HG02610 (cell line): Measurements from ENCODE around the gene PRUNE1.

Experiments
- ATAC-seq: cut with Tn5 transposase; IDR thresholded peaks from one replicate; pipeline ENCODE4 v1.9.1; 2021; ENCODE audit warnings: mild to moderate bottlenecking, moderate library complexity; ENCODE audit not compliant: unreplicated experiment

Gene PRUNE1, protein sequence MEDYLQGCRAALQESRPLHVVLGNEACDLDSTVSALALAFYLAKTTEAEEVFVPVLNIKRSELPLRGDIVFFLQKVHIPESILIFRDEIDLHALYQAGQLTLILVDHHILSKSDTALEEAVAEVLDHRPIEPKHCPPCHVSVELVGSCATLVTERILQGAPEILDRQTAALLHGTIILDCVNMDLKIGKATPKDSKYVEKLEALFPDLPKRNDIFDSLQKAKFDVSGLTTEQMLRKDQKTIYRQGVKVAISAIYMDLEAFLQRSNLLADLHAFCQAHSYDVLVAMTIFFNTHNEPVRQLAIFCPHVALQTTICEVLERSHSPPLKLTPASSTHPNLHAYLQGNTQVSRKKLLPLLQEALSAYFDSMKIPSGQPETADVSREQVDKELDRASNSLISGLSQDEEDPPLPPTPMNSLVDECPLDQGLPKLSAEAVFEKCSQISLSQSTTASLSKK

DNA sequence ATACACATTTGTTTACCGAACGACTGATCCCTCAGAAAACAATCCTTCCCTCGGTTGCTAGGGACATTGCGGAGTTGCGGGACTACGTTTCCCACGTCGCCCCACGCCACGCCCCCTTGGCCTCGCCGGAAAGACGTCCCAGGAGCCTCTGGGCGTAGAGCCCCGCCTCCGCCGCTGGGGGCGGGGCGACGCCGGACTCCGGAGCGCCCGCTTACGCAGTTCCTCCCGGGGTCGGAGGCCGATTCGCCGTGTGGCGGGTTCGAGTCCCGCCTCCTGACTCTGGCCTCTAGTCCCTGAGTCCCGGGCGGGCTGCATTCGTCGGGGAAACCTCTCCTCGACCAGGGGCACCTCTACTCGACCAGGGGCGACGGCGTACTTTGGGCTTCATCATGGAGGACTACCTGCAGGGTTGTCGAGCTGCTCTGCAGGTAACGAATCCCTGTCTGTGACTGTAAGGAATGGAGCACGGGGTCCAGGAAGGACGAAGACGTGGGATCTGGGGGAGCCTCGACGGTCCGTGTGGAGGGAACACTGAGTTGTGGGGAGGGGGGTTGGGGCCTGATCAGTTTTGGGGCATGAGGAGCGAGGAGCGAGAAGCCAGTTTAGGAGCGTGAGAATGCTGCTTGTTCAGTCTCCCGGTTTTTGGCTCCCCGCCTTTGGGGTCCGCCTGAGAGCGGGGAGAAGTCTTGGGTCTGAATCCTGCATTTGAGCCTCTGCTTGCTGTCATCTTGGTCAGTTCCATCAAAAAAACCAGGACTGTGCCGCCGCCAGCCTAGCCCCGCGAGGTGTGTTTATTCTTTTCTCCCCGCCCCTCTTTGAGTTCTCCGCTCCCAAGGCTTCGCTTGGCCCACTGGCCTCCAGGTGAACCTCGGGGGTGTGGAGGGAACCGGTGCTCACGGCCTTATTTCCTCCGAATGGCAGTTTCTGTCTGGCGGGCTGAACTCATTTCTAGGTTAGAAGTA is at the start of gene PRUNE1:
TSS of gene PRUNE1 (plus strand) at position 206 of the 962 bp plus-strand sequence. CDS start at position 390, 184 bp downstream.
- peak; percentile 73 for ATAC-seq

DNA sequence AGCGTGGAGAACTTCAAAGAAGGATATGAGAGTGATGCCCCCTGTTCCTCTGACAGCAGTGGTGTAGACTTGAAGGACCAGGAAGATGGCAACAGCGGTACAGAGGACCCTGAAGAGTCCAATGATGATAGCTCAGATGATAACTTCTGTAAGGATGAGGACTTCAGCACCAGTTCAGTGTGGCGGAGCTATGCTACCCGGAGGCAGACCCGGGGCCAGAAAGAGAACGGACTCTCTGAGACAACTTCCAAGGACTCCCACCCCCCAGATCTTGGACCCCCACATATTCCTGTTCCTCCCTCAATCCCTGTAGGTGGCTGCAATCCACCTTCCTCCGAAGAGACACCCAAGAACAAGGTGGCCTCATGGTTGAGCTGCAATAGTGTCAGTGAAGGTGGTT is 47.6 kb upstream of the PRUNE1 start:
- ATAC-seq, result no peak

DNA sequence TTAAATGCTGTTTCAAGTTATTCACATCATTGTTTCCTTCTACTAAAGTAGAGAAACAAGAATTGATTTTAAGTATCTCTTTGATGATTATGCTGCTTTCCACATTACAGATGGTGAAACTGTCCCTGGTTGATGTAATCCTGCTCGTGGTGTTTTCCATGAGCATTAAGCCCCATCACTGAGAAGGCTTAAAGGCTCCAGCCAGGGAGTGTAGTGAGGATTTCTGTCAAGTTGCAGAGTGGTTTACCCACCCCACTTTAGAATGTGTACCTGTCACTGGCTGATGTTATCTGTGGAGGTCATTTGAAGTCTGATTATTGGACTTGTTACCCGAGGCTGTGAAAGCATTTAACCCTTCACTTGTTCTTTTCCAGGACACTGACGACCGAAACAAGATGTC is 46.5 kb upstream of the PRUNE1 start:
- no peak for ATAC-seq

DNA sequence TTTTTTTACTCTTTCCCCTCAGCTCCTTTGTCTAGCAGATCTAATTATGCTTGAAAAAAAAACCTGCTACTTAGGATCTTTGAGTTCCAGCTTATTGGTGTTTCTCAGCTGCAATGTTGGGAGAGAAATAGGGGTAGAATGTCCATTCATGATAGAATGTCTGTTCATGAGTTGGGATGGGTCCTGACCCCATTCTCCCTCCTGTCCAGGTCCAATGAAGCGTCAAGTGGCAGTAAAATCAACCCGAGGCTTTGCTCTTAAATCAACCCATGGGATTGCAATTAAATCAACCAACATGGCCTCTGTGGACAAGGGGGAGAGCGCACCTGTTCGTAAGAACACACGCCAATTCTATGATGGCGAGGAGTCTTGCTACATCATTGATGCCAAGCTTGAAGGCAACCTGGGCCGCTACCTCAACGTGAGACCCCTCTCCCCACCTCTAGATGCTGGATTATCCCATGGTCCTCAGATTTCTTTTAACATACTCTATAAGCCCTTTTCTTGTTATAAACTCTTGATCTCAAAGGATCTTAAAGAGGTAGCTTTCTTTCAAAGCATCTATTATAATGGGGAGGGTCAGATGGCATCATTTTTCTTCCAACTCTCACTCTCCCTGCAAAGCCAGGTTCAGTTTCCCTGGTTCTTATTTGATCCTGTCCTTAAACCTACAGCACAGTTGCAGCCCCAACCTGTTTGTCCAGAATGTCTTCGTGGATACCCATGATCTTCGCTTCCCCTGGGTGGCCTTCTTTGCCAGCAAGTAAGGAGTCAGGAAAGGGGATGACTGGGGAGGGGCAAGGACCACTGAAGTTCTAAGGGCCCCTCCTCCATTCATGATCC is 44.7 kb upstream of the PRUNE1 start:
- no peak for ATAC-seq

DNA sequence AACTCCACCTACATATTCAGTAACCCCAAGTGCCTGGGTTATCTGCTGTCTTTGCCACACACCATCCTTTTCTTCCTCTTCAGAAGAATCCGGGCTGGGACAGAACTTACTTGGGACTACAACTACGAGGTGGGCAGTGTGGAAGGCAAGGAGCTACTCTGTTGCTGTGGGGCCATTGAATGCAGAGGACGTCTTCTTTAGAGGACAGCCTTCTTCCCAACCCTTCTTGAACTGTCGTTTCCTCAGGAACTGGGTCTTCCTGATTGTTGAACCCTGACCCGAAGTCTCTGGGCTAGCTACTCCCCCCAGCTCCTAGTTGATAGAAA is 44.1 kb upstream of the PRUNE1 start:
- no peak for ATAC-seq

DNA sequence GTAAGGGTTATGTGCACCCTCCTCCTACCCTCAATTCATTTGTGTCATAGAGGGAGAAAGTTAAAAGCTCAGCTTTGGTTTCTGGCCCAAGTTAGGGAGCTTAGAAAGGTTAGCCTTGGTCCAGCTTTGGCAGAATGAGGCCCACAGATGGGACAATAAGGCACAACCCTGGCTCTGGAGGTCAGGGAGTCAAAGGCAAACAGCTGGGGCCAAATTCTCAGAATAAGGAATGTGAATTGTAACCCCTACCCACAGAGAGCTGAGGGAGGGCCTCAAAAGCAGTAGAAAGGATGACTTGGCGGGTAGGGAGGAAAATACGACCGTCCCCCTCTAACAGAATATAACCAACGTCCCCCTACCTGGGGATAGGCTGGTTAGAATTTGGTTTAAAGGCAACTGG is 42.6 kb upstream of the PRUNE1 start:
- no peak for ATAC-seq

DNA sequence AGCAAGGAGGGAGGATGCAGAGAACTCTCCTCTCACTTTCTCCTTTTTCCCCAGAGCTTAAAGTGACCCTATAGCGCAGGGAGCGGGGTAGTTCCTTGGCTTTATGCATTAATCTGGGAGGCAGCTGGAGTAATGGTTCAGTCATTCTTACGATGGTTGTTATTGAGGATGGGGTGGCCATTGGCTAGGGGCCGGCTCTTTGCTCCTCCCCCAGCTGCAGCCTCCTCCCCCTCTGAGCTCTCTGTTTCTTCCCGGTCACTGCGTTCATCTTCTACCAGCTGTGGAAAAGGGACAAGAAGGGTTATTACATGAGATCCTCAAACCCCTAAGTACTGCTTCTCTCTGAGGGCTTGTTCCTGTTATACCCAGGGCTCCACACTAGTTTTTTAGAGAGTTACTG is 42.2 kb upstream of the PRUNE1 start:
- no peak for ATAC-seq

DNA sequence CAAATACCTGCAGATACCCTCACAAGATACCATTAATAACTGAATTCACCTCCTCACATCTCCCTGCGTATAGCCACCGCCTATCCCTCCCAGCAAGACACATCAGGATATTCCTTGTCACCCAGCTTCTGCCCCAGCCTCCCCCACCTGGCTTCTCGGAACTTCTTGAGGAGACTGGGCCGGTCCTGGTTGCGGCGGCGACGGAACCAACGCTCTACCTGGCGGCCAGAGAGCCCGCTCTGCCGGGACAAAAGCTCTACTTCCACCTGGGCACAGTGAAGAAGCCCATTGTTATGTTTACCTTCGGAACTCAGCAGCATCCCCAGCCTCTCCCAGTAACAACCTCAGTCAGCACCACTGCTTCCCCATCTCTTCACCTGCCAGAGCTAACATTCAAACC is 40.3 kb upstream of the PRUNE1 start:
- no peak for ATAC-seq

DNA sequence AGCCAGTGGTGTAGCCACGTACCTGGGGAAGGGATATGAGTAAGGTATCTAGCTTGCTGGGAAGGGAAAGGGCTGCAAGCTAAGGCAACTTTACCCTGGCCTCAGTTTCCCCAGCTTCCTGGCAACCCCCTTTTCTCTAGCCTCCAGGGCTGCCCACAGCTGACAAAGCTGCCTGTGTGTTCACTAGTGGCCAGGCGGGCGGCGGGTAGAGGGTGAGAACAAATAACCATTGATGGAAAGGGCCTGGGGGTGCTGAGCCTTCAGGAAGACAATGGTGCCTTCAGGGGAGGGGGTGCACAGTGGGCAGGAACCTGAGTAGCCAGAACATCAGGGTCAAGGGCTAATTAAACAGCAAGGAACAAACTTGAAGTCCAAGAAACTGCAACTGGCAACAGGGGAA is 39.8 kb upstream of the PRUNE1 start:
- no peak for ATAC-seq

DNA sequence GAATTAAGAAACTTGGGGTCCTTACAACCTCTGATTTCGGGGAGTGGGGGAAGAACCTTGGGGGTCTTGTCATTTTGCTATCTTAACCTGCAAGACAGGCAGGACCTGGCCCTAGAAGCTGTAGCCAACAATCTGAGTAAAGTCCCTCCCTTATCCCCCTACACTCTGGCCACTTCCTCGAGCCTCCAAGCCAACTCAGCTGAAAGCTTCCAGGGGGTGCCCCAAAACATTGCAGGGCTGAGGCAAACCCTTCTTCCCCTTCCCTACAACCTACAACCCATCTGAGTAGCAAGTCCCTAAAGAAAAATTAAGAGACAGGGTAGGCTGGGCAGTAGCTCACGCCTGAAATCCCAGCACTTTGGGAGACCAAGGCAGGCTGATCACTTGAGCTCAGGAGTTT is 38.6 kb upstream of the PRUNE1 start:
- ATAC-seq, result no peak

DNA sequence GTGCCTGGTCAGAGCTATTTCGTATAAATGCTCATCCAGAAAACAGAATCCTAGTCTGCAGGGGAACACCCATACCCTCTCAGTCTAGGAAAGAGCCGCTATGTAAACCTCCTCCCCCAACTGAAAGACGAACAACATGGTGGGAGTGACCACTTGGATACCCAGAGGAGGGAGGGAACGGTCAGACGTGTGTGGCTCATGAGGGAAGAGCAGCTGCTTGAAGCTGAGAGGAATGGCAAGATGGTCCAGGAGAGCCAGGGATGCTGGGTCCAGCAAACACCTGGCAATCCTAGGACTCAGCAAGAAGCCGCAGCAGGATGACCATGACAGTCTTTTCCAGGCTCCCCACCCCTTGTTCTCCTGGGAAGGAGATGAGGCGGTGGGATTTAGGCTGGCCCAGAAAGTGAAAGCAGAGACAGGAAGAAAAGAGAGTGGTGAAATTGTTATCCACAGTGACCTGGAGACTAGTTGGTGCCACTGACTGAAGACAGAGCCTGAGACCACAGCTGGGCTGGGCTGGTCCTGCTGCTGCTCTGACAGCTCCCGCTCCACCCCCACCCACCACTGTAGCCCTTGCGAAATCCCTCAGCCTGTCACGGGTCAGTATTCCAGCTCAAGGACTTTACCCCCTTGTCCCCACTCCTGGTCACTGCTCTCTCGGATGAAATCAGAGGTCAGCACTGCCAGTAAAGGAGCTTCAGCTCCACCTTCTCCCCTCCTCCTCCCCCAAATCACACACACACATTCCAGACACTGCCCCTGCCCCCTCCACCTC is 37.3 kb upstream of the PRUNE1 start:
- ATAC-seq, result no peak

DNA sequence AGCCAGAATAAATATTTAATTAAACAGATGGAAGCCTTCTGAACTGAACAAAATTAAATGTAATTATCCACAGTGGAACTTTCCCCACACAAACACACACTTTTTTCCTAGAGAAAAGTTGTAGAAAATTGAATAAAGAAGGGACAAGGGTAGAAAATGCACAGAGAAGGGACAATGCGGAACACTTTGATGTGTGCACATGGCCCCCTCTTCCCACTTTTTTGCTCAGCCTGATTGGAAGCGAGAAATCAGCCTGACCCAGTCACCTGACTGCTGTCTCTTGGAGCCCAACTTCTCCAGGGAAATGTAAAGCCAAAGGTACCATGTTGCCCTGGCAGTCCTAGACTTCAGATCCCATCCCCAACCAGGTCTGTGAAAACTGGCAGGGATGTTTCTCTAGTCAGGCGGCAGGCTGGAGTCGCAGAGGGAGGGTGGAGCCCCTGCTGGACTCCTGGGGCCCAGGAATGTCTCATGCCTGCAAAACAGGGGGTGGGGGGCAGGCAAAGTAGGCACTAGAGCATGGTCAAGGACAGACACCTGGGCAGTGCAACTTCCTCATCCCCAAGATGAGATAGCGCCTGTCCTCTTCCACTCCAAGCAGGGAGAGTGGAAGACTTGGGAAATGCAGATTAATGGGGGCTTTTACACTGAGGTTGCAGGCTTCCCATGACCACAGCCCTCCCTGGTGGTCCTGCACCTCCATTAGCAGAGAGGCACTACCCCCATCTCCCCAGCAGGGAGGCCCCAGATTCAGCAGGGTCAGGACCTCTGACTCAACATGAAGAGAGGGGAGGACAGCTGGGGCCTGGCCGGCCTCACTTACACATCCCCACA is 36.4 kb upstream of the PRUNE1 start:
- ATAC-seq, result no peak

DNA sequence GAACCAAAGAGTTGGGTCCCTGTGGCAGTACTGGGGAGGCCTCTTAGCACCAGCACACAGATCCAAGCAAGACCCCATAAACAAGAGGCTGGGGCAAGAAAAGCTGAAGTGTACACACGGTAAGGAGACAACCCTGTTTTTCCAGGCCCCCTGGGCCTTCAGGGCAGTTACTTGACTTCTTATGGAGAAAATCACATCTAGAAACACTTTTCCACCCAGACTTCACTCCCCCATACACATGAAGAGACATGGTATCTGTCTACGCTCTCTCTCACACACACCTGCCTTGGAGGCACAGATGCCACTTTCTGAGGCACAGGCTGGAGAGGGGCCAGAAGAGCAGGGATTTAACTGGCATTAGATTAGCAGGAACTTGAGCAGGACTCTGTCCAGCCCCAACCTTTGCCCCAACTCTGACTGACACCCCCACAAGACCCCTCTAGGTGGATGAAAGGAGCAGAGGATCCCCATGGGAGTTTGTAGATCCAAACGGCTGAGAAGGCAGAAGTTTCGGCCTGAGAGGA is 35.8 kb upstream of the PRUNE1 start:
- ATAC-seq, result no peak

DNA sequence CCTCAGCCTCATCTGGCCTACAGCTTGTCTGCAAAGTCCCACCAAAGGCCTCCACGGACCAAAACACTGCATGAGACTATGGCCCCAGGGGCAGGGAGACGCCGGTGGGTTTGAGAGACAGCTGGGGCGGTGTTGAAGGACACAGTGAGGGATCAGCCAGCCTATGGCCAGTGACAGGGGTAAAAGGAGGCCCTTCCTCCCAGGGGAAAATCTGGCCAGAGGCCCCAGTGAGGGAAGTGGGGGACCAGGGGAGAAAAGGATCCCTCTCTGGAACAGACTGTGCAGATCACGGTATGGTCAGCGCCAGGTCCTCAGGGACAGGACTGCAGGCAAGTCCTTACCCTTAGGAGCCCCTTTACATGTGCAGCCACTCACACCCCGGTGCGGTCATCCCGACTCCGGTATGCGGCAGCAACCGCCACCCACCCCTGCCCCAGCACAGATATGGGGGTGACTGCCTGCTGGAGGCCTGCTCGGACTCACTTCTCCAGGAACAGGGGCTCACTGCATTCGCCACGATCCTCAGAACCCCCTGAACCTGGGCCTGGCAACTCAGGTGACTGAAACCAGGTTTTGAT is 34.9 kb upstream of the PRUNE1 start:
- ATAC-seq, result no peak

DNA sequence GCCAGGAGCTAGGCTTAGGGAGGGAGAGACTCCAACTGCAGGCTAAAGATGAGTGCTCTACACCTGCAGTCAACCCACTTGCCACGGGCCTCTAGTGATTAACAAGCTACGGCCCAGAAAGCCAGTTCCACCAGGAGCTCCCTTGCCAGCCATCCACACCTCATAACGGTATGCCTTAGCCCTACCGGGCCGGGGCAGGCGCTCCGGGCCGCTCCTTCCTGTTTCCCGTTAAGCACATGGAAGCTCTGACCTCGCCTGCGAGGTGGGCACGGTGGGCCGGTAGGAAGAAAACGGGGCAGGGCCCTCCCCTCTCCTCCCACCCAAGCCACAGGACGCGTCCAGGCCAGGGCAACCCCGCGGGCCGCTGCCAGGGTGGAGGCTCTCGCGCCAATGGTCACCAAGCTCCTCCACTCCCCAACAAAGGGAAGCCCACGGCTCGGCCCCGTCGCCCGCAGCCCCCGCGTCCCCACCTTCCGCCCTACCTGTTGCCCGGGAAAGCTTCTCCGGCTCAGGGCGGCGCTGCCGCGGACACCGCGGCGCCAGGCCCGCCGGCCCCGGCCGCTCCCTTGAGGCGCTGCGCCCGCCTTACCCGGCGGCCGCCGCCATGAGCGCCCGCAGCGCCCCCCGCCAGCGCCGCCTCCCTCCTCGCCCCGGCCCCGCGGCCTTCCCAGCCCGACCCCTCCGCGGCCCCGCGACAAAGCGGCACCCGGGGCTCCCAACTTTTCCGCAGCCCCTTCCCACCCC is 34.2 kb upstream of the PRUNE1 start:
- ATAC-seq, result peak; percentile 38

DNA sequence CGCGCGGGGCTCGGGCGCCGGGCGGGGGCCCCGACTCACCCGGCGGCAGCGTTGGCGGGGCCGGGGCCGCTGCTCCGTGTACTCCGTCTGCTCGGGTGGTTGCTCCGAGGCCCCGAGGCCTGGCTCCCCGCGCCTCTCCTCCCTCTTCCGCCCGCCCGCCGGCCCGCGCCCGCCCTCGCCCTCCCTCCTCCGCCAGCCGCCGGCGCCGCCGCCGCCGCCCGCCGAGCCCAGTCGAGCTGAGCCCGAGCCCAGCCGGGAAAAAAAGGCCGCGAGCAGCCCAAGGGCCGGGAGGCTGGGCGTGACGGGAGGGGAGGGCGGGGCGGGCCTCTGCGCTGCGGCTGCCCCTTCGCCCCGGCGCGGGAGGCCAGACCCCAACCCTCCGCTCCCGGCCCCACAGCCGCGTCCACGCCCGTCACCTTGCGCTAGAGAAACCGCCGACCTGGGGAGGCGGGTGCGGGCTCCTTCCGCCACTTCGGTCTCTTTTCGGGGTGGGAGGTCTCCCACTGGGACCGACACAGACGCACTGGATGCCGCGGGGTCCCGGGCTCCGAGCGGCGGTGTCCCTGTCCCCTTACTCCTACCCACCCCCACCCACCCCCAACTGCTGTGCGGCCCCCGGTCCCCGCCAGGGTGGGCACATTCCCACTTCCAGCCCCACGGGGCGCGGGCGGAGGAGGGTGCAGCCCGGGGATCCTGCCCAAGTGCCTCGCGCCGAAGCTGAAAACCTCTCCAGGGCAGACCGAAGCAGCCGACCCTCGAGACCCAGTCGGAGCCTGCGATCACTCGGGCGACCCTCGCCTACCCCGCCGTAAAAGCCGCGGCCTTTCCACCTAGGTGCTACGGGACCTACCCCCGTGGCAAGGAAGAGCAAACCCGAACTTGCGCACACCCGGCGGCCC is 33.4 kb upstream of the PRUNE1 start, which contains the start of gene CERS2:
TSS of gene CERS2 (minus strand) at position 256 of the 899 bp plus-strand sequence. CDS start 5,745 bp downstream, outside the sequence.
- peak; percentile 48 for ATAC-seq

DNA sequence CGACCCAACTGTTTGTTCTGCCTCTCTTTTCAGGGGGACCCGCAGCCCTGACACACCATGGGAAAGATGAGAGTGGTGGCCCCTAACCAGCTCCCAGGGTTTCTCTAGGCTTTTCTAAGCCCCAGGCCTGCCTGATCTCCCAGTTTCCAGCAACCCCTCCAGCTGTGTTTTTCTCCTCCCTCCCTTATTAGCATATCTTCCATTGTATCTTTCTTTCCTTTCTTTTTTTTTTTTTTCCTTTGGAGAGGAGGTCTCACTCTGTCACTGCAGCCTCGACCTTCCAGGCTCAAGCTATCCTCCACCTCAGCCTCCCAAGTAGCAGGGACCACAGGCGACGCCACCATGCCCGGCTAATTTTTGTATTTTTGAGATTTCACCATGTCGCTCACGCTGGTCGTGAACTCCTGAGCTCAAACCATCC is 31.8 kb upstream of the PRUNE1 start:
- no peak for ATAC-seq
